ENCODE measurements around the gene ACSL4.
"Not testable (repeated sequence)": the region's sequence is repeated elsewhere in the genome, so short reads cannot be mapped to it uniquely, and the experiment has no call there.

The ACSL4 gene

GRCh38 chrX:109728173-109728535 is 4.9 kb downstream of the ACSL4 start:
- DNase-seq = peak in 2 of 4 experiments; percentile 21 to 42

GRCh38 chrX:109724971-109725370 is 8.1 kb downstream of the ACSL4 start:
- DNase-seq = not testable (repeated sequence)

- peak in 3 of 4 experiments; percentile 30 to 76 (median 75) for DNase-seq
Measured at GRCh38 chrX:109720947-109721346, 12.1 kb downstream of the ACSL4 start.

- DNase-seq = no peak
Measured at GRCh38 chrX:109719264-109719663, 13.8 kb downstream of the ACSL4 start.

GRCh38 chrX:109716431-109717028 is 16.5 kb downstream of the ACSL4 start:
- DNase-seq = no peak

GRCh38 chrX:109714340-109714958 is 18.6 kb downstream of the ACSL4 start:
- DNase-seq = peak in 2 of 4 experiments; percentile 18 to 20

GRCh38 chrX:109710181-109710580 is 22.9 kb downstream of the ACSL4 start:
- no peak for DNase-seq

GRCh38 chrX:109709129-109709631 is 23.9 kb downstream of the ACSL4 start:
- DNase-seq = peak in 3 of 4 experiments; percentile 45 to 75 (median 73)

GRCh38 chrX:109707720-109708119 is 25.3 kb downstream of the ACSL4 start:
- no peak for DNase-seq

- peak in 2 of 4 experiments; percentile 31 to 32 for DNase-seq
Measured at GRCh38 chrX:109707319-109707718, 25.7 kb downstream of the ACSL4 start.

- no peak for DNase-seq
Measured at GRCh38 chrX:109704563-109704962, 28.5 kb downstream of the ACSL4 start.

- no peak for DNase-seq
Measured at GRCh38 chrX:109697855-109698254, 35.2 kb downstream of the ACSL4 start.

- DNase-seq = no peak
Measured at GRCh38 chrX:109696146-109696740, 36.8 kb downstream of the ACSL4 start.

- no peak for DNase-seq
Measured at GRCh38 chrX:109695637-109696036, 37.4 kb downstream of the ACSL4 start.

GRCh38 chrX:109691752-109692151 is 41.3 kb downstream of the ACSL4 start:
- DNase-seq = no peak

- DNase-seq = peak in 1 of 4 experiments; percentile 14
Measured at GRCh38 chrX:109691277-109691676, 41.8 kb downstream of the ACSL4 start.

GRCh38 chrX:109687903-109688302 is 45.2 kb downstream of the ACSL4 start:
- DNase-seq = no peak

- DNase-seq = no peak
Measured at GRCh38 chrX:109685656-109686078, 47.4 kb downstream of the ACSL4 start.

- no peak for DNase-seq
Measured at GRCh38 chrX:109684136-109684535, 48.9 kb downstream of the ACSL4 start.

GRCh38 chrX:109681475-109682081 is 51.5 kb downstream of the ACSL4 start:
- no peak for DNase-seq

GRCh38 chrX:109679820-109680219 is 53.2 kb downstream of the ACSL4 start:
- DNase-seq = no peak

- DNase-seq = no peak
Measured at GRCh38 chrX:109672239-109672638, 60.8 kb downstream of the ACSL4 start.

GRCh38 chrX:109671170-109671569 is 61.9 kb downstream of the ACSL4 start:
- not testable (repeated sequence) for DNase-seq
